Astrocyte (in vitro differentiated cells and primary cell): Measurements from ENCODE around the gene OR10AD1.
A peak's percentile ranks its signal among the peaks of the same experiment; 100 is the strongest.

ENCODE experiments used
- EZH2 ChIP-seq: IDR thresholded peaks from 2 replicates; pipeline ENCODE4 v1.6.1; 2012; ENCODE audit warnings: mild to moderate bottlenecking, low read length, inconsistent platforms; ENCODE audit not compliant: insufficient read depth
- TF ChIP-seq, protein P1 (sequence below): IDR thresholded peaks from 2 replicates; pipeline ENCODE4 v1.5.1; 2011; ENCODE audit warnings: low read depth, mild to moderate bottlenecking, inconsistent platforms, low read length, moderate library complexity; ENCODE audit not compliant: insufficient read depth

DNA sequence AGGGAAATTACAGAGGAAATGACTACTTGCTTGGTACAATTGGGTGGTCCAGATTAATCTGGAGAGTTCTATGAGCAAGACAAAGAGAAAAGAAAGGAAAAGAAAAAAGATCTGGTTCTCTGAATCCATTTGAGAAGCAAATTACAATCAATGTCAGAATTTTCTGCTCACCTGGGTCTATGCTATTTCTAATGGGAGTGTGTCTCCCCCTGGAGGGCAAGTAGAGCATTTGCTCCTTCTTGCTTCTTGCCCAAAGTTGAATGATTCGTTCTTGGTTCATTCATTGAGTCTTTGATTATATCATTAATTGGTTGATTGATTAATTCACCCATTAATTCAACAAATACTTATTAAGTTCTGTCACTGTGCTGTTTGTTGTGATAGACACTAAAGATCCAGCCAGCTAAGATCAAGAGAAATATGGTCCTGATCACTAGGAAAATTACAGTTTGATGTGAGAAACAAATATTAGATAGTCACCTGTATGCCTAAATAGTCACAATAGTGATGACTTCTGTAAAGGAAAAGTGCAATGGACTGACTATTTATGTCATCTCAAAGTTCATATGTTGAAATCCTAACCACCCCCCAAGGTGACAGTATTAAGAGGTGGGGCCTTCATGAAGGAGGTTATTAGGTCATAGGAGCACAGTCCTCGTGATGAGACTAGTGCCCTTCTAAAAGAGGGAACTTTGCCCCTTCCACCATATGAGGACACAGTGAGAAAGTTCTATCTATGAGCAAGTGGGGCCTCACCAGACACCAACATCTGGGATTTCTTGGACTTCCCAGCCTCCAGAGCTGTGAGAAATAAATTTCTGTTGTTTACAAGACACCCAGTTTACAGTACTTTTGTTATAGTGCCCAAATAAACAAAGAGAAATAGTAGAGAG is 37.8 kb downstream of the OR10AD1 start:
- TF ChIP-seq, protein P1, sequence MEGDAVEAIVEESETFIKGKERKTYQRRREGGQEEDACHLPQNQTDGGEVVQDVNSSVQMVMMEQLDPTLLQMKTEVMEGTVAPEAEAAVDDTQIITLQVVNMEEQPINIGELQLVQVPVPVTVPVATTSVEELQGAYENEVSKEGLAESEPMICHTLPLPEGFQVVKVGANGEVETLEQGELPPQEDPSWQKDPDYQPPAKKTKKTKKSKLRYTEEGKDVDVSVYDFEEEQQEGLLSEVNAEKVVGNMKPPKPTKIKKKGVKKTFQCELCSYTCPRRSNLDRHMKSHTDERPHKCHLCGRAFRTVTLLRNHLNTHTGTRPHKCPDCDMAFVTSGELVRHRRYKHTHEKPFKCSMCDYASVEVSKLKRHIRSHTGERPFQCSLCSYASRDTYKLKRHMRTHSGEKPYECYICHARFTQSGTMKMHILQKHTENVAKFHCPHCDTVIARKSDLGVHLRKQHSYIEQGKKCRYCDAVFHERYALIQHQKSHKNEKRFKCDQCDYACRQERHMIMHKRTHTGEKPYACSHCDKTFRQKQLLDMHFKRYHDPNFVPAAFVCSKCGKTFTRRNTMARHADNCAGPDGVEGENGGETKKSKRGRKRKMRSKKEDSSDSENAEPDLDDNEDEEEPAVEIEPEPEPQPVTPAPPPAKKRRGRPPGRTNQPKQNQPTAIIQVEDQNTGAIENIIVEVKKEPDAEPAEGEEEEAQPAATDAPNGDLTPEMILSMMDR, result peak; percentile 99
- no peak for TF ChIP-seq EZH2
